ENCODE data around the gene IGF2BP2.
A peak's percentile ranks its signal among the peaks of the same experiment; 100 is the strongest.
"Not testable (repeated sequence)": the region's sequence is repeated elsewhere in the genome, so short reads cannot be mapped to it uniquely, and the experiment has no call there.

The IGF2BP2 gene

GRCh38 chr3:185708392-185708791 lies 116.5 kb downstream of the IGF2BP2 start:
- no peak for DNase-seq

- no peak for DNase-seq
These were observed 119.3 kb downstream of the IGF2BP2 start for GRCh38 chr3:185705498-185705897.

DNA sequence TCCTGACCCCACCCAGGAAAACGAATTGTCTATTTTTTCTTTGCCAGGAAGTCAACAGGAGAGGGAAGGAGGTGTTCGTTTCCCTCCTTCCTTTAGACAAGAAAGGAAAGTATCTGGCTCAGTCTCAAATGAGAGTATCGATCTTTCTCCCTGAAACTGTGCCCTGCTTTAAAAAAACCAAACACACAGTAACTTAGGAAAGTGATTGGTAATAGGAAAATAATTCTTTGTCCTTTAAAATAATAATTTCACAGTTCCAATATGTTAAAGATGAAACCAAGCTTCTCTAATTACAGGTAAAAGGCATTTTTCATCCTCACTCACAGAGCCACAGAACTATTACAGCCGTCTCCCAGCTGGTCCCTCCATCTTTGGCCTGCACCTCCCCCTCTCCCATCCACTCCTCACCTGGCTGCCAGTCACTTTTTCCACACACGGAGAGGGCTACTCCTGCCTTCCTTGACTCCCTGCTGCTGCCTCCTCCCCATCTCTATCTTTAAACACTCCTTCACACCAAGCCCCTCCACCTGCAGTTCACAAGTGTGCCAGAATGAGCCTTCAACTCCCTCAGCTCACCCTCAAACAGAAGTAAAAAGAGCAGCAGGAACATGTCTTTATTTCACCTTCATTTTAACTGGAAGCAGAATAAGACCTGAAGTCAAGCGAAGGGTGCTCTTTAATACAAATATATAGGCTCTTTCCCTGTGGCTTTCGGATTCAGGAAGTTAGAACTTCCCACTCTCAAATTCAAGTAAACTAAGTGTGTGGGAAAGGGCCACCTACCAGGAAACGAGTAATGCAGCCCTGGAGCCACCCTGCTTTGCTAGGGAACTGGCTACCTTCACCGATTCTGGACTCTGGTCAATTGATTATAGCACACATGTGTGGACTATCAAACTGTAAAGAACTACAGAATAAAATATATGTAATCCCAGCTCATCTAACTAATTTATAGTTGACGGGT lies 122.3 kb downstream of the IGF2BP2 start:
- no peak for DNase-seq

GRCh38 chr3:185701611-185702261 lies 123.1 kb downstream of the IGF2BP2 start:
- no peak for DNase-seq

DNA sequence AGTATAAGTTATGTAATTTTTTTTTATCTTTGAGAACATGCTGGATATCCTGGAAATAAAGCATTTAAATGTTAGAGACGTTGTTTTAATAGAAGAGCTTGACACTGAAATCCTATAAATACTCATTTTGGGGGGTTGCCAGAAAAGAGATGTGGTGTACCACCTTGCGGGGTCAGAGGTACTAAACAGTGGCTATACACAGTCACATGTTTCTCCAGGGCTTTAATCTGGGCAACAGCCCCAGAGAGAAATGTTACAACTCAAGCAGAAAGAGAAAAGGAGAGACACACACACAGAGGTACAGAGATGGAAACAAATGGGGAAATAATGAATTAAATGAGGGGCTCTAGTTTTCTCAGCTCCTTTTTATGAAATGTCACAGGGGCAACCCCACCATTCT lies 124.9 kb downstream of the IGF2BP2 start:
- DNase-seq: no peak

GRCh38 chr3:185697228-185697627 lies 127.6 kb downstream of the IGF2BP2 start:
- not testable (repeated sequence) for DNase-seq

- no peak for DNase-seq
These were observed 128.8 kb downstream of the IGF2BP2 start for GRCh38 chr3:185696039-185696438.

DNA sequence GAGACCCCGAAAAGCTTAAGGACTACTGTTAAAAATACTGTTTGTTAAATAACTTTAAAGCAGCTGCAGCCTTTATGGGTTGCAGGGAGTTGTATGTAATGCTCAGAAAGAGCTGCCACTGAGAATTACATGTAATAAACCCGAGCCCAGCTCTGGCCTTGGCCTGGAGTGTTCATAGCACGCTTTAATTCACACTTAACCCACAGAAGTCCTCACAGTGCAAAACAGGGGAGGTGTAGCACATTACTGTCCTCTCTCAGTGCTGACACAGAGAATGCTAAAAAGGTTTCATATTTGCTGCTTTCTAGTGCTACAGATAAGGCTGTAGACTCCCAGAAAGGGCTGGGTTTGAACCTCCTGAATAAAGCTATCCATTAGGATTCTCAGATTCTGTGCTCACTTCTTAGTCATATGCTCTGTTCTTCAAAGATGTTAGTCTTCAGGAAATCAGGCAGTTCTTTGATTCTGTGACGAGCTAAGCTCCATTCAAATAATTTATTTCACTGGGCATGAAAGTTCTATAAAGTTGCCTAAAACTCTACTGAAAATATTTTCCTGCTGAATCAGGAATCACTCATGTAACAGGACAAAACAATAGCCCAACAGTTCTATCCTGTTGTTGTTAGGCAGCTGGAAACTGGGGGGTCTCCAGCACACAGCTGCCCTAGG lies 130.7 kb downstream of the IGF2BP2 start:
- DNase-seq: no peak

- no peak for DNase-seq
These were observed 133.2 kb downstream of the IGF2BP2 start for GRCh38 chr3:185691622-185692021.

- no peak for DNase-seq
These were observed 137.5 kb downstream of the IGF2BP2 start for GRCh38 chr3:185687271-185687878.

- no peak for DNase-seq
These were observed 139.4 kb downstream of the IGF2BP2 start for GRCh38 chr3:185685231-185686035.

- DNase-seq: no peak
These were observed 144.6 kb downstream of the IGF2BP2 start for GRCh38 chr3:185680231-185680630.

DNA sequence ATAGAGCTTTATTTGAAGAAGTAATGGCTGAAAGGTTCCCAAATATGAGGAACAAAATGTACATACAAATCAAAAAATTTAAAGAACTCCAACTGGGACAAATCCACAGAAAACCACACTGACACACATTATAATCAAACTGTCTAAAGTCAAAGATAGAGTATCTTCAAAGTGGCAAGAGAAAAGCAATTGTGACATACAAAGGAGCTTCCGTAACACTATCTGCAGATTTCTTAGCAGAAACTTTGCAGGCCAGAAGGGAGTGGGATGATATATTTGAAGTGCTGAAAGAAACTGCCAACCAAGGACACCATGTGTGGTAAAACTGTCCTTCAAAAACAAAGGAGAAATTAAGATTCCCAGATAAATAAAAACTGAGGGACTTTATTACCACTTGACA lies 146.8 kb downstream of the IGF2BP2 start:
- no peak for DNase-seq

DNA sequence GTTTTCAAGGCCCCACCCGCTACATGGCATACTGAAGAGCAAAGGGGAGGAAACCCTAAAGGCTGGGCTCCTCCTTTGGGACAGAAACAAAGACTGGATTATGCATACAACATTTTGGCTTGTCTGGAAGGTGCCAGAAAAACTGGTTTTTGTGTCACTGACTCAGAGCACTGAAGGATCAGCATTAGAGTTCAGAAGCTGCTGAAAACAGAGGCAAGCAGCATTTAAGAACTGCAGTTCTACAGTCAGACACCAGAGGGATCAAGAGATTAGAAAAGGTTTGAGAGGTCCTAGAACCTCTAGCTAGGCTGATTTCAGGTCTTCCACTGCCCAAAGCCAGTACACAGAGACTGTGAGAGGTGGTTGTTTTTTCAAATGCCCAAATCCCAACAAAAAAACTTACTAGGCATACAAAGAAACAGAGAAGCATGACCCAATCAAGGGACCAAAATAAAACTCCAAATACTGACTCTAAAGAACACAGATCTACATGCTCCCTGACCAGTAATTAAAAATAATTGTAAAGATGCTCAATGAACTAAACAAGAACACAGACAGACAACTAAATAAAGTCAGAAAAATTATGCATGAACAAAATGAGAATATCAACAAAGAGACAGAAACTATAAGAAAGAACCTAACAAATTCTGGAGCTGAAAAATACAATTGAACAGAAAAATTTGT lies 147.6 kb downstream of the IGF2BP2 start:
- no peak for DNase-seq

- DNase-seq: no peak
These were observed 157.3 kb downstream of the IGF2BP2 start for GRCh38 chr3:185667574-185667973.

DNA sequence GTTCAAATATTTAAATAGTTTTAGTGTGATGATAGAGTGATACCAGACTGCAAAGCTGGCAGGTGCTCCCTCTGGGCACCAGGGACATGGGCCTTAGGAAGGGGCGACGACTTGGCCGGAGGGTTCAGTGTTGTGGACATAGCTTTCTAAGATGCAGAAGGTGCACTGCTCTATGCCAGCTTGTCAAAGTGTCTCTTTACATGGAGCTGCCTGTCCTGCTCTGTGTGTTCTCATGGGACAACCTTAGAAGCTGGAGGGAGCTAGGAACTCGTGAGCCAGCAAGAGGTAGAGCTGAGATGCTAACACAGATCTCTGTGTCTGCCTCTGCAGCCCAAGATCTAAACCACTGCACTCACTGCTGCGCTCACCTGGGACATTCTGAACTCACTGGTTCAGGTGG lies 160.9 kb downstream of the IGF2BP2 start:
- DNase-seq: no peak

DNA sequence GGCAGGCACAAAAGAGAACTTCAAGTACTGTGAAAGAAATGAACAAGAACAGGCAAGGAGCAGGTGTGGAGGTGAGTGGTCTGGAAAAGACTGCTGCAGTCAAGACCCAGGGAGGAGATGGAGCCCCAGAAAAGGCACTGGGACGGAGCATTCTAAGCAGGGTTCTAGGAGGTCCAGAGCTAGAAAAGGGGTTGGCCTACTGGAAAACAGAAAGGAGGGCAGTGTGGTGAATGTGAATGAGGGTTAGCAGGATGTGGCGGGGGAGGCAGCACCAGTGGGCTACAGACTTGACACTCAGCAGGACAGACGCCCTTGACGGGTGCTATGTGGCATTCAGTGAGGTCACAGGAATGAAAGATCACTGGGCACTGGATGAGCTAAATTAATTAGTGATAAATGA lies 163.1 kb downstream of the IGF2BP2 start:
- DNase-seq: no peak

DNA sequence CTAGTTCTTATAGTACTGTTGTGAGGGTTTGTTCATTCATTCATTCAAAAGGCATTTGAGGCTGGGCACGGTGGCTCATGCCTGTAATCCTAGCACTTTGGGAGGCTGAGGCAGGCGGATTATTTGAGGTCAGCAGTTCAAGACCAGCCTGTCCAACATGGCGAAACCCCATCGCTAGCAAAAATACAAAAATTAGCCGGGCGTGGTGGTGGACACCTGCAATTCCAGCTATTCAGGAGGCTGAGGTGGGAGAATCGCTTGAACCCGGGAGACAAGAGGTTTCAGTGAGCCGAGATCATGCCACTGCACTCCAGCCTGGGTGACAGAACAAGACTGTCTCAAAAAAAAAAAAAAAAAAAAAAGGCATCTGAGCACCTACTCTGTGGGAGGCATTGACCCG lies 163.5 kb downstream of the IGF2BP2 start:
- DNase-seq: not testable (repeated sequence)

DNA sequence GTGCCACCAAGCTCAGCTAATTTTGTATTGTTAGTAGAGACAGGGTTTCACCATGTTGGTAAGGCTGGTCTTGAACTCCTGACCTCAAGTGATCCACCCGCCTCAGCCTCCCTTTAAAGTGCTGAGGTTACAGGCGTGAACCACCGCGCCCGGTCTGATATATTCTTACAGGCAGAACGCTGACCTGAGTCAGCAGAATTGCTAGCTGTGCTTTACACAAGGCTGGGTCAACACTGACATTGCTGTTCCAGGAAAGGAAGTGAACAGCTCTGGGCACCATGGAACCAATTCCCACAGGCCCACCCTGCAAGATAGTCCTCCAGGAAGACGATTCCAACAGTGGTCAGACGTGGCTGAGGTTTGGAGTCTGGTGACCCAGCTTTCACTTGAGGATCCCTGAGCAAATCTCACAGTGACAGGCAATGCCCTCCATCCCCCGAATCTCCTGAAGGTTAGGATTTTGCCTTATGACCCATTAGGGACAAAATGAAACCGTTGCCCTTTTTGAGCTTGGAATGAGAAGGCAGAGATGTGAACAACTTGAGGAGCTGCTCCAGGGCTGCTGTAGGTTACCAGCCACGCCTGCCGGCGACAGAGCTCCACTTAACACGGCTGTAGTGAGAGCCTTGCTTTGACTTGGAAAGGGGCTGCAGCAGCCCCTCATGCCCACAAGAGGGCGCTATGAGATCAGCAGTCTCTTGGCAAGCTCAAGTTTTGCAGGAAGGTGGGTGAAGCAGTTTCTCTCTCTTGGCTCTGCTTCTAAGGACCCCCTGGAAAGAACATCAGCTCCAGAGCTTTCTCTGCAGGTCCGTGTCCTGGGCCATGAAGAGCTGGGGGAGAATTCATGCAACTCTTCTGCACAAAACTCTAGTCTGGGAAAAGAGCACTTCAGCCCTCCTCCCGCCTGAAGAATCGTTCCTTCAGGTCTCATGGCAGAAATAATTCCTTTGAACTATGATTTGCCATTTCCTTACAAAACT lies 164.6 kb downstream of the IGF2BP2 start:
- peak; percentile 55 for DNase-seq

DNA sequence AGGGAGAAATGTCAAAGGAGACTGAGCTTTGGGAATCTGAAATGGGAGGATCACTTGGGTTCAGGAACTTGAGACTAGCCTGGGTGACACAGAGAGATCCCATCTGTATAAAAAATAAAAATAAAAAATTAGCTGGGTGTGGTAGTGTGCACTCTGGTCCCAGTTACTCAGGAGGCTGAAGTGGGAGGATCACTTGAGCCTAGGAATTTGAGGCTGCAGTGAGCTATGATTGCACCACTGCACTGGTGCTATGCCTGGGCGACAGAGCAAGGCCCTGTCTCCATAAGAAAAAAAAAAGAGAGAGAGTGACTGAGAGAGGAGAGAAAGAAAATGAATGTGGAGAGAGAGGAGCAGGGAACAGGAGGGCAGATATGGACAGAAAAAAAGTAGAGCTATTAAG lies 165.9 kb downstream of the IGF2BP2 start:
- no peak for DNase-seq
